ENCODE data around the gene WDR70.

DNA sequence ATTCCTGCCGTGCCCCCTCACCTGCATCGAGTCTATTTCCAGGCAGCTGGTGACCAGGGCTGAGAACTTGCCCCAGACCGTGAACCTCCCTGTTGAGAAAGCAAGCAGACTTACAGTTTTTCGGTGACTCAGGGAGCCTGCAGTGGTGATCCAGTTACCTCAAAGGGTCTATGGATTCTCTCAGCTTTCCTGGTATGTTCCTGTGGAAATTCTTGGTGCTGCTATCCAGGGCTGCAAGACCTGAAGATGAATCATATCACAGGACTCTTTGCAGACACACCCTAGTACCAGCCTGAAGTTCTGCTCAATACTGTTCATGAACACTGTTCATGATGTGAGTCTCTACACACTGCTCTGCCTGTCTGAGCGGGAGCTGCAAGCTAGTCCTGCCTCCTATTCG is 154.7 kb downstream of the WDR70 start:
- TF ChIP-seq, protein P1, sequence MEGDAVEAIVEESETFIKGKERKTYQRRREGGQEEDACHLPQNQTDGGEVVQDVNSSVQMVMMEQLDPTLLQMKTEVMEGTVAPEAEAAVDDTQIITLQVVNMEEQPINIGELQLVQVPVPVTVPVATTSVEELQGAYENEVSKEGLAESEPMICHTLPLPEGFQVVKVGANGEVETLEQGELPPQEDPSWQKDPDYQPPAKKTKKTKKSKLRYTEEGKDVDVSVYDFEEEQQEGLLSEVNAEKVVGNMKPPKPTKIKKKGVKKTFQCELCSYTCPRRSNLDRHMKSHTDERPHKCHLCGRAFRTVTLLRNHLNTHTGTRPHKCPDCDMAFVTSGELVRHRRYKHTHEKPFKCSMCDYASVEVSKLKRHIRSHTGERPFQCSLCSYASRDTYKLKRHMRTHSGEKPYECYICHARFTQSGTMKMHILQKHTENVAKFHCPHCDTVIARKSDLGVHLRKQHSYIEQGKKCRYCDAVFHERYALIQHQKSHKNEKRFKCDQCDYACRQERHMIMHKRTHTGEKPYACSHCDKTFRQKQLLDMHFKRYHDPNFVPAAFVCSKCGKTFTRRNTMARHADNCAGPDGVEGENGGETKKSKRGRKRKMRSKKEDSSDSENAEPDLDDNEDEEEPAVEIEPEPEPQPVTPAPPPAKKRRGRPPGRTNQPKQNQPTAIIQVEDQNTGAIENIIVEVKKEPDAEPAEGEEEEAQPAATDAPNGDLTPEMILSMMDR (conservative IDR thresholded peaks at IDR 0.05), result no peak
- no peak for TF ChIP-seq ZFX (IDR thresholded peaks at IDR 0.05)

Data from C4-2B (cell line).